Activated T-cell treated with anti-CD3 and anti-CD28 coated beads, Interleukin-2, amount 50 U/mL, for 4 hours (primary cell): ENCODE results near the gene AUTS2. TPM values are rescaled to one million over a fixed set of nuclear protein-coding genes. Genes with fewer than 3 reads are reported as not detected.

Experiments used
- ATAC-seq, 2 donors: fragments of 200-7000 bp; cut with Tn5 transposase; one replicate each; pipeline ENCODE4 v1.10.0; 2021
- DNase-seq: peaks from one replicate; pipeline ENCODE4 v3.0.0-alpha.2; 2020
- H3K27me3 Mint-ChIP-seq: one replicate; pipeline ENCODE4 v1.8.0; 2021; ENCODE audit warnings: low read depth, mixed read lengths
- H3K36me3 Mint-ChIP-seq: one replicate; pipeline ENCODE4 v1.8.0; 2022; ENCODE audit warnings: mixed read lengths; ENCODE audit not compliant: insufficient read depth
- H3K4me1 Mint-ChIP-seq: one replicate; pipeline ENCODE4 v1.8.0; 2021; ENCODE audit warnings: low read depth, mixed read lengths
- H3K4me3 Mint-ChIP-seq: one replicate; pipeline ENCODE4 v1.8.0; 2021; ENCODE audit warnings: mild to moderate bottlenecking, moderate library complexity, mixed read lengths
- H3K9me3 Mint-ChIP-seq: one replicate; pipeline ENCODE4 v1.8.0; 2021; ENCODE audit warnings: mixed read lengths
- total RNA-seq, 3 donors: library from RNA; stranded (reverse); gene quantifications; one replicate each; pipeline ENCODE4 v1.2.1, GENCODE V29; 2021

The AUTS2 gene
- total RNA-seq, 3 donors from 2014 or later = 1.4 to 4.4 (median 2.8) TPM

- ATAC-seq = no peak
- Mint-ChIP-seq H3K4me3 (no peak overlapping the region), H3K27me3 (peaks cover 2% of the 10 kb centered on the region), H3K36me3 (no peaks in the 10 kb centered on the region), H3K4me1 (no peaks in the 10 kb centered on the region), H3K9me3 (no peaks in the 10 kb centered on the region)
- DNase-seq = no peak
Measured at GRCh38 chr7:69625238-69625637, 27.0 kb downstream of the AUTS2 start.

GRCh38 chr7:69625798-69626197 lies 27.5 kb downstream of the AUTS2 start:
- DNase-seq (no peak), ATAC-seq (no peak)
- H3K9me3 Mint-ChIP-seq = no peaks in the 10 kb centered on the region
- H3K4me1 Mint-ChIP-seq = no peaks in the 10 kb centered on the region
- H3K27me3 Mint-ChIP-seq = peaks cover 2% of the 10 kb centered on the region
- H3K4me3 Mint-ChIP-seq = no peak overlapping the region
- H3K36me3 Mint-ChIP-seq = no peaks in the 10 kb centered on the region

GRCh38 chr7:69630292-69630691 lies 32.0 kb downstream of the AUTS2 start:
- ATAC-seq (no peak), DNase-seq (no peak)
- Mint-ChIP-seq H3K9me3 (no peaks in the 10 kb centered on the region), H3K36me3 (no peaks in the 10 kb centered on the region), H3K27me3 (peaks cover 2% of the 10 kb centered on the region), H3K4me3 (no peak overlapping the region), H3K4me1 (no peaks in the 10 kb centered on the region)

- Mint-ChIP-seq H3K4me3 (no peak overlapping the region), H3K27me3 (no peaks in the 10 kb centered on the region), H3K4me1 (no peaks in the 10 kb centered on the region), H3K9me3 (no peaks in the 10 kb centered on the region), H3K36me3 (no peaks in the 10 kb centered on the region)
- no peak for ATAC-seq
- DNase-seq = no peak
Measured at GRCh38 chr7:69631131-69631530, 32.9 kb downstream of the AUTS2 start.

GRCh38 chr7:69632280-69632679 lies 34.0 kb downstream of the AUTS2 start:
- no peak for ATAC-seq
- Mint-ChIP-seq H3K27me3 (no peaks in the 10 kb centered on the region), H3K4me3 (no peak overlapping the region), H3K36me3 (no peaks in the 10 kb centered on the region), H3K9me3 (no peaks in the 10 kb centered on the region), H3K4me1 (no peaks in the 10 kb centered on the region)
- no peak for DNase-seq

- Mint-ChIP-seq H3K4me3 (no peak overlapping the region), H3K27me3 (no peaks in the 10 kb centered on the region), H3K9me3 (no peaks in the 10 kb centered on the region)
Measured at GRCh38 chr7:69633122-69633831, 35.0 kb downstream of the AUTS2 start.

GRCh38 chr7:69635555-69636185 lies 37.4 kb downstream of the AUTS2 start:
- H3K27me3 Mint-ChIP-seq = no peaks in the 10 kb centered on the region
- H3K4me1 Mint-ChIP-seq = no peaks in the 10 kb centered on the region
- ATAC-seq = no peak

More at GRCh38 chr7:69633122-69633831, 35.0 kb downstream of the AUTS2 start:
- ATAC-seq (no peak), DNase-seq (no peak)
- Mint-ChIP-seq H3K36me3 (no peaks in the 10 kb centered on the region), H3K4me1 (no peaks in the 10 kb centered on the region)

GRCh38 chr7:69638674-69639073 lies 40.4 kb downstream of the AUTS2 start:
- H3K4me3 Mint-ChIP-seq = no peak overlapping the region
- ATAC-seq (no peak), DNase-seq (no peak)
- no peaks in the 10 kb centered on the region for H3K9me3 Mint-ChIP-seq
- H3K27me3 Mint-ChIP-seq = no peaks in the 10 kb centered on the region
- no peaks in the 10 kb centered on the region for H3K36me3 Mint-ChIP-seq
- H3K4me1 Mint-ChIP-seq = no peaks in the 10 kb centered on the region

More at GRCh38 chr7:69635555-69636185, 37.4 kb downstream of the AUTS2 start:
- no peaks in the 10 kb centered on the region for H3K9me3 Mint-ChIP-seq
- H3K36me3 Mint-ChIP-seq = no peaks in the 10 kb centered on the region
- DNase-seq = no peak
- no peak overlapping the region for H3K4me3 Mint-ChIP-seq

GRCh38 chr7:69640216-69640615 lies 41.9 kb downstream of the AUTS2 start:
- H3K4me1 Mint-ChIP-seq = no peaks in the 10 kb centered on the region
- no peak for ATAC-seq
- H3K27me3 Mint-ChIP-seq = no peaks in the 10 kb centered on the region
- H3K9me3 Mint-ChIP-seq = no peaks in the 10 kb centered on the region
- DNase-seq = no peak
- no peak overlapping the region for H3K4me3 Mint-ChIP-seq
- H3K36me3 Mint-ChIP-seq = no peaks in the 10 kb centered on the region

GRCh38 chr7:69640925-69641594 lies 42.8 kb downstream of the AUTS2 start:
- no peak for DNase-seq
- H3K4me1 Mint-ChIP-seq = no peaks in the 10 kb centered on the region
- H3K27me3 Mint-ChIP-seq = no peaks in the 10 kb centered on the region
- no peaks in the 10 kb centered on the region for H3K9me3 Mint-ChIP-seq
- H3K36me3 Mint-ChIP-seq = no peaks in the 10 kb centered on the region
- no peak overlapping the region for H3K4me3 Mint-ChIP-seq
- no peak for ATAC-seq

GRCh38 chr7:69643265-69643664 lies 45.0 kb downstream of the AUTS2 start:
- ATAC-seq = no peak
- Mint-ChIP-seq H3K36me3 (no peaks in the 10 kb centered on the region), H3K27me3 (peaks cover 1% of the 10 kb centered on the region), H3K4me1 (no peaks in the 10 kb centered on the region), H3K9me3 (no peaks in the 10 kb centered on the region), H3K4me3 (no peak overlapping the region)
- DNase-seq = no peak

GRCh38 chr7:69643708-69644445 lies 45.6 kb downstream of the AUTS2 start:
- Mint-ChIP-seq H3K9me3 (no peaks in the 10 kb centered on the region), H3K4me1 (no peaks in the 10 kb centered on the region), H3K36me3 (no peaks in the 10 kb centered on the region), H3K27me3 (peaks cover 1% of the 10 kb centered on the region), H3K4me3 (no peak overlapping the region)
- DNase-seq (no peak), ATAC-seq (no peak)

- peaks cover 1% of the 10 kb centered on the region for H3K27me3 Mint-ChIP-seq
- H3K9me3 Mint-ChIP-seq = no peaks in the 10 kb centered on the region
- H3K4me1 Mint-ChIP-seq = peaks cover under 1% of the 10 kb centered on the region
- H3K4me3 Mint-ChIP-seq = no peak overlapping the region
- ATAC-seq (no peak), DNase-seq (no peak)
- no peaks in the 10 kb centered on the region for H3K36me3 Mint-ChIP-seq
Measured at GRCh38 chr7:69645683-69646082, 47.4 kb downstream of the AUTS2 start.

GRCh38 chr7:69651101-69651590 lies 52.9 kb downstream of the AUTS2 start:
- peak in 1 of 2 donors; percentile 43 for ATAC-seq
- DNase-seq = no peak
- Mint-ChIP-seq H3K4me3 (no peak overlapping the region), H3K9me3 (no peaks in the 10 kb centered on the region), H3K36me3 (no peaks in the 10 kb centered on the region), H3K4me1 (peaks cover 2% of the 10 kb centered on the region), H3K27me3 (peaks cover 1% of the 10 kb centered on the region)
